CD4-positive, alpha-beta T cell treated with Interleukin-4 for 1 hour (primary cell): ENCODE data around the gene FBN3.
"Not testable (repeated sequence)": the region's sequence is repeated elsewhere in the genome, so short reads cannot be mapped to it uniquely, and the experiment has no call there.

Experiments used
- DNase-seq, 2 donors: peaks; one replicate each; pipeline ENCODE4 v3.0.0-alpha.2; 2020 to 2022

The FBN3 gene

GRCh38 chr19:8046569-8047165 lies 102.7 kb downstream of the FBN3 start:
- DNase-seq = no peak

- DNase-seq = no peak
Observed at GRCh38 chr19:8045872-8046568, 103.4 kb downstream of the FBN3 start.

GRCh38 chr19:8044018-8044417 lies 105.4 kb downstream of the FBN3 start:
- DNase-seq = no peak

GRCh38 chr19:8042900-8043299 lies 106.5 kb downstream of the FBN3 start:
- no peak for DNase-seq

GRCh38 chr19:8041531-8041931 lies 107.9 kb downstream of the FBN3 start:
- DNase-seq = no peak

GRCh38 chr19:8039231-8039630 lies 110.2 kb downstream of the FBN3 start:
- no peak for DNase-seq

GRCh38 chr19:8038815-8039214 lies 110.6 kb downstream of the FBN3 start:
- no peak for DNase-seq

GRCh38 chr19:8036434-8037099 lies 112.8 kb downstream of the FBN3 start:
- no peak for DNase-seq

GRCh38 chr19:8034178-8034525 lies 115.2 kb downstream of the FBN3 start:
- no peak for DNase-seq

GRCh38 chr19:8033287-8034177 lies 115.9 kb downstream of the FBN3 start:
- DNase-seq = not testable (repeated sequence)

GRCh38 chr19:8030960-8031359 lies 118.4 kb downstream of the FBN3 start:
- no peak for DNase-seq

- DNase-seq = no peak
Observed at GRCh38 chr19:8028951-8029491, 120.4 kb downstream of the FBN3 start.

GRCh38 chr19:8025316-8025715 lies 124.1 kb downstream of the FBN3 start:
- no peak for DNase-seq

GRCh38 chr19:8024256-8024655 lies 125.1 kb downstream of the FBN3 start:
- not testable (repeated sequence) for DNase-seq

- no peak for DNase-seq
Observed at GRCh38 chr19:8023371-8023770, 126.0 kb downstream of the FBN3 start.

GRCh38 chr19:8022275-8022674 lies 127.1 kb downstream of the FBN3 start:
- DNase-seq = no peak

- DNase-seq = no peak
Observed at GRCh38 chr19:8021374-8021773, 128.0 kb downstream of the FBN3 start.

GRCh38 chr19:8020681-8021080 lies 128.7 kb downstream of the FBN3 start:
- DNase-seq = no peak

- peak; percentile 48 to 50 for DNase-seq
Observed at GRCh38 chr19:8017808-8018207, 131.6 kb downstream of the FBN3 start.
